Left lobe of liver (tissue), 2 donors: ENCODE results near the gene KCNQ5. TPM values are rescaled to one million over a fixed set of nuclear protein-coding genes. Genes with fewer than 3 reads are reported as not detected.
A peak's percentile ranks its signal among the peaks of the same experiment; 100 is the strongest.

Source experiments
- ATAC-seq: fragments of 200-7000 bp; cut with Tn5 transposase; one replicate; pipeline ENCODE4 v1.9.1; 2020; ENCODE audit warnings: mild to moderate bottlenecking, moderate library complexity
- DNase-seq: peaks from one replicate; pipeline ENCODE4 v3.0.0-alpha.2; 2020; ENCODE audit warnings: low spot score
- total RNA-seq: library from RNA; stranded (reverse); gene quantifications from one replicate; pipeline ENCODE4 v1.2.1, GENCODE V29; 2021
- donor health status: DM: no; HTN: no; CAD: no; lungs with moderate emphysema.
- donor health status: DM: no; HTN: yes; CAD: no.

KCNQ5 gene
- total RNA-seq, 1 donor from 2014 or later, result not detected

DNA sequence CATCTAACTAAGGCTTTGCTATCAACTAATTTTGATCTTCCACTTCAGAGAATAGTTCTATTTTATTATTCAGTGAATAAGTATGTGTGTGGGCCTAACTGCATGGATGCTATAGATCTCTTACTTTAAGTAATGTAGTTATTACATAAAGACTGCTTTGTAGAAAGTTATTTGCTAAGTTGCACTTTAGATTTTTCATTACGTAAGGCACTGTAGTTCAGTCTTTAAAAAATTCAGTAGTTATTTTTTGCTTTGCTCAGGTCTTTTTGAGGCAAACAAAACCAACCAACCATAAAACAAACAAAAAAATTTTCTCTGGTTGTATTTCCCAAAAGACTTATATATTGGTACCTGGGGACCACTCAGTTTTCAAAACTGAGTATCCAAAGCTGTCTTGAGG, 53.0 kb downstream of the KCNQ5 start:
- ATAC-seq, result no peak
- no peak for DNase-seq

DNA sequence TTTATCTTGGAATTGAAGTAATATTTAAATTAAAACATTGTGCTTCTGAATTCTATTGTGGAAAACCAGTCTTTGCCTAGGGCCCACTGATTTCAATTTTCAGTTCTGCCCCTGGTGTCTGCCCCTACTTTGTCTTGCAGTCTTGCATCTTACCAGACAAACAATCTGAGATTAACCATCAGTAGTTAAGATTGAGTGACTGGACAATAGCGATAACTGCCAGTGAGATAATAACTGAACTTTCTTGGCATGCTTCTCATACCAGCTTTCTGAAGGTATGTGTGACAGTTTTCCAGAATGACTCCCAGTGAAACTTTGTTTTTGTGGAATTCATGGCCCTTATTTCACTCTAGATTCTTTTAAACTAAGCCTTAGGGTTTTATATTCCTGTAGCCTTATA, 53.5 kb downstream of the KCNQ5 start:
- DNase-seq (no peak), ATAC-seq (no peak)

DNA sequence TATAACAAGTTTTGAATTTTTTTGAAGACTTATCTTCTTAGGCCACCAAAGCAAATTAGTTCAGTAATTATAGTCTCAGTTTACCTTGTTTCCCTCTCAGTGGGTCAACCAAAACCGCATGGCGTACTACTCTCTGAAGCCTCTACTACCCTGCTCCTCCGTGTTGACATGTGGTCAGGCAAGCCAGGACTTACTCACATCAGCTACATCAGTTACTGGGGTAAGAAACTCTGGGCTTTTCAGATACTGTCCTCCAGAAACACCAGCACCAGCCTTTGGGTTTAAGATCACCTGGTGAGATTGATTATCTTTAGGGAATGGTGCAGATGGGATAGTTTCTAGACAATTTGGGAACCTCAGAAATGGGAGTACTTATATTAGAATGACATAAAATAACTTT, 55.1 kb downstream of the KCNQ5 start:
- ATAC-seq (no peak), DNase-seq (no peak)

DNA sequence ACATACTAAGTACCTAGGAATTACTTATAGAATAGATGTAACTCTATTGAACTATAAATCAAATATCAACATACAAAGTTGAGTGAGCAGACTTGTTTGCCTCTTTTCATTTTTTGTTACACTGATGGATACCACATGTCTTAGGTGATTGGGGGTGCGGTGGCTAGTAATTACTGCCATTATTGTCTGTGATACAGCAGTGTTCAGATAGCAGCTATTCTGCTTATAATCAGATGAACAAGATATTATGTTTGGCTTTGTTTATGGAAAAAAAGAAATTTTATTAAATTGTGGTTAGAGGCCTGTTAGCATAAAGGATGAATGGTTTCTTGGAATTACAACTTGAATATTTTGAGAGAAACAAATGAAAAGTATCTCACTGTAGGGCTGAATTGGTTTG, 55.9 kb downstream of the KCNQ5 start:
- ATAC-seq (no peak), DNase-seq (no peak)

DNA sequence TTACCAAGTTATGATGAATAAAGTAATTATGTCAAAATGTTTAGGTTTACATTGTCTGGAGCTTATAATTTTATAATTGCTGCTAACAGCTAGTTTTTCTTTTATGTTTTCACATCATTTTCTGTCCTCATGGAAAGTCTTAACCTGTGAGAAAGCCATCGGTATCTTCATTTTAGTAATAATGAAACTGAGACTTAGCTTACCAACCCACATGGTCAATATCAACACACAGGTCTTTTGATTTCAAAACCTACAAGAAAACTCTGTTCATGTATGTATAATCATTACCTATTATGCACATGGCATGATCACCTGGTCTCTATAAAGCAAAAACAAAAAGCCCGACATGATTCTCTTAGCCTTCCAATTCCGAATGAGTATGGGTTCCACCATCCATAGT, 61.9 kb downstream of the KCNQ5 start:
- DNase-seq (no peak), ATAC-seq (no peak)

DNA sequence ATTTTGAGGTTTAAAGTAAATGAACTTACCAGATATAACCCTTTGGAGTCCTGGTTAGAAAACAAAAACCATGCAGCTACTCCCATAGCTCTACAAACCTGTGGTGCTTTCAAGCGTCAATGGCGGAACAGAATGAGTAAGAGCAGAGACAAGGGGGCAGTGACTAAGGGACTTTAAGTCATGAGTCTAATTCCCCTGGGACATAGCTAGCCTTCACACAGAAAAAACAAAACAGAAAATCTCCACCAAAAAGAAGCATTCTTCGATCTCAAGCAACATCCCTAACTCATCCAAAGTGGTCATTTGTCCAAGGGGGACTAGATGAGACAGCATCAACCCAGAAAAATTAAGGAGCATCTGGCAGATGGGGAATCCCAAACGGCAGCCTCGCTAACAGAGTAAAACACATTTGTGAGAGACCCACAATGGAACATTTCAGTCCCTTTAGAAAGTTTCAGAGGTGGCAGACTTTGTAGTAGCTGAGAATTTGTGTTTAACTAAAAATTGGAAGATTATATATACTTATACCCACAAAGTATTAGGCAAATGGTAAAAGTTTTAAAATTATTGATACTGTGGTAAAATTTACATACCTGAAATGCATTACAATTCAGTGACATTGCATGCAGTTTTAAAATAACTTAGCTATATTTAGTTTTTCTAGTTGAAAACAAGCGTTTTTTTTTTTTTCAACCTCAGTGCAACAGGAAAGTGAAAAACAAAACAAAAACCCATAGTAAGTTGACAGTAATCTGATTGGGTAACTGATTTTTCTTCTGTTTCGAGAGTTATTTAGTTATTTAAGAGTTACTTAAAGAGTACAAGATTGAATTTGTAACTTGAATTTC, 67.5 kb downstream of the KCNQ5 start:
- DNase-seq (no peak), ATAC-seq (no peak)

DNA sequence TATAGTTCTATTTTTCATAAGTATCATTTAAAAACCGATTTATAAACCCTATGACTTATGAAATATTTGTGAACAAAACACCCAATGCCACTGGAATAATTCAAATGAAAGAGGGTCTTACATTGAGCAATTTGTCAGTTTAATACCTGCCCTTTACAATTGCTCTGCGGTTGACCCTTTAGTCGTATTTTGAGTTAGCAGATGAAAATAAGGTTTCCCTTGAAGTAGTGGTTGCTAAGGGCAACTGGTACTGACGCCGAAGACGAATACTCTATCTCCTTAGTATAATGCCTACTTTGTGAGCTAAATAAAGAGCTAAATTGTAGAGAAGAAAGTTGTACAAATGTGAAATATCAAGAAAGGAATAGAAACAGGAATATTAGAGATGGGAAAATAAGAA, 69.4 kb downstream of the KCNQ5 start:
- ATAC-seq, result no peak
- DNase-seq, result no peak

DNA sequence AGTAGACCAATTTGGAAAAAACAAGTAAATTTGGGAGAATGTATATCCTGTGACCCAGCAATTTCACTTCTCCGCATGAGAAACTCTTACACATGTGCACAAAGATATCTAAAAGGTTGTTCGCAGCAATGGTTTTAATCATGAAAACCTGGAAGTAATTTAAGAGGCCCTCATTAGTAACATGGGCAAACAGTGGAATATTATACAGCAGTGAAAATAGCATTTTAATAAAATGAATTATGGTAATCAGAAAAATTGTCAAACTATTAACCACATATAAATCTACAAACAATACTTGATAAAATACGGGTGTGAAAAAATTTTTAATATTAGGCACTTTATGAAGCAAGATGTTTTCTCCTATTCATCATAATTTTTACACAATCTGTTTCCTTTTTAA, 74.2 kb downstream of the KCNQ5 start:
- DNase-seq (no peak), ATAC-seq (no peak)

DNA sequence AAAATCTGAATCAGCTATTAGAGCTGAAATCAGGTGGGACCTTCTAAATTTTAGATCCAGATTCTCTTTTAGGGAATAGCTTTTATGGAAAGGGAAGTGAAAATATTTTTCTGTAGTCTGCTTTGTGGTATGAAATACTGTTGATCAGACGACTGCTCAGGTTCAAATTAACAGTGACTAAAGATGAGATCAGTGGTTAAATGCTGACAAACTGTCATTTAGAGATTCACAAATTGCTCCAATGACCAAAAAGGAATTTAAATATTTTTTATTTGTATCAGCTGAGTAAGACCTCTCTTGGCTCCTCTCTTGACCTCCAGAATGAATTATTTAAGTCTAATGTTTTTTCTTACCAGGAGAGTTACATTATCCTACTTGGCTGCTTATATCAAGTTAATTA, 77.3 kb downstream of the KCNQ5 start:
- ATAC-seq, result no peak
- DNase-seq, result no peak

DNA sequence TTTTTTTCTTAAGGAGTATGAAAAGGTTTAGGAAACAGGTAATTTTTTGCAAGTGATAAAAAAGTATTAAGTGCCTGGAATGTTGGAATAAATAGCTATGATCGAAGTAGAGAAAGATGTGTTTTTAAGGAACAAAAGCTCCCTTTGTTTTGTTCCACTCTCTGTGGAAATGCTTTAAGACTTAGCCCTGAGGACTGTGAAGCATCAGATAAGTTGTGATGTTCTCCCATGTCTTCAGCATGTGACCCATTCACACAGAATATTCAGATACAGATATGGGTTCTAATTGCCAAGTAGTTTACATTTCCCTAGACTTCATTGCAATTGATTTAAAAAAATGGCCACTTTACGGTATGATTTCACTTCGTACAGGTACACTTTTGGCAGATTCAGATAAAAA, 80.6 kb downstream of the KCNQ5 start:
- ATAC-seq (no peak), DNase-seq (no peak)

DNA sequence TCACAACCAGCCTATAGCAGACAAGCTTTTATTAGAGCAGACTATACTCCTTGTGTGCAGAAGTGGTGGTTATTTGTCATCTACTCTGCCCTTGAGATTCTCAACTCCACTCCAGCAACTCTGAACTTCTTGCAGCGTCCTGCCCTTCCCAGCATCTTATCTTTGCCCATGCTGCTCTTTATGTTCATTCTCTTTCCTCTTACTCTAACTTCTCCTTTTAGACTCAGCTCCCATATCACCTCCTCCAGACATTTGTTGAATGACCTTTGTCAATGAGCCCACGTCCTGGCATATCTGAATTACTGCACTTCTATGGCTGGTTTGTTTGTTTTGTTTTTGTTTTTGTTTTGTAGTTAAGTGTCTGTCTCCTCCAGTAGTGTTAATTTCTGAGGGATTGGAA, 81.2 kb downstream of the KCNQ5 start:
- no peak for ATAC-seq
- no peak for DNase-seq

DNA sequence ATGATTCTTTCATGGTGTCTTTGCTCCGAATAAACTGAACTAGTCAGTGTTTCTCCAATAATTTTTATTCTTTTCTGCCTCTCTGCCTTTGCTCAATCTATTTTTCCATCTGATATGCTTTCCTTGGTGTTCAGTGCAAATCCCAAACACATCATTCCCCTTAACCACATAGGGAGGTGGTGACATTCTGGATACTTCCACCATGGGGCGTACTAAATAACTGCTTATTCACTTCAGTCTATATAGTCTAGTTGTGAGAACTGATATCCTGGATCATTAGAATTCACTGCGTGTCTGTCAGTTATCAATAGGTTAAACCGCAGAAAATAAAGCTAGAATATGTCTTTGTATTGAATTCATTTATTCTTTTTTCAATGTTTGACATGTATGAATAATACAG, 83.1 kb downstream of the KCNQ5 start:
- ATAC-seq, result peak; percentile 55

DNA sequence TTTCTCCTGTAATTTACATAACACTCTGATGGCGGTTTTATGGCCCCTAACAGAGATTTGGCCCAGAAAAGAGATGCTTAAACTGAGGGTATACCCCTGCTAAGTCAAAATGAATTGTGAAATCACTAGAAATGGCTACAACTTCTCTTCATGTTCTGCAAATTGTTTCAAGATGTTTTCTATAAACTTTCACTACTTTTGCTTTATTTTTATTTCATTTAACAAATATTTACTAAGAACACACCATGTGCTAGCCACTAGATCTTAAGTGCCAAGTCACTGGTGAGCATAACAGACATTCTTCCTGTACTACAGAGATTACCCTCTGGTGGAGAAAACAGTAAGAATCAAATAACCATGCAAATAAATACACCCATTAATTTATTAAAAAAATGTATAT, 87.6 kb downstream of the KCNQ5 start:
- DNase-seq (no peak), ATAC-seq (no peak)

More for the DNA sequence above, 83.1 kb downstream of the KCNQ5 start:
- no peak for DNase-seq

DNA sequence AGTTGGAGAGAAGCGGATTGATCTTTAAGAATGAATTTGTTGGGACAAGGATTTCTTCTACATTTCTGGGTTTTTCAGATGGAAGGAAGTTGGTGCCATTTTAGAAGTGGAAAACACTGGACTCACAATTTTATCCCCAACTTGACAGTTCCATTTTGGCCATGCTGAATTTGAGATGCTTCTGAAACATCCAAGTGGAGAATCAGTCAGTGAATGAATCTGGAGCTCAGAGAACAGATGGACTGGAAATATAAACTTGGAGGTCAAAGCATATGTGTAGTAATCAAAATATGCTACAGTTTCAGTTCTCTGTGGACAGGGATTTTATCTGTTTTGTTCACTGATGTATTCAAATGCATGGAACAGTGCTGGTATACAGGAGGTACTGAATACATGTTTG, 89.9 kb downstream of the KCNQ5 start:
- DNase-seq, result no peak

DNA sequence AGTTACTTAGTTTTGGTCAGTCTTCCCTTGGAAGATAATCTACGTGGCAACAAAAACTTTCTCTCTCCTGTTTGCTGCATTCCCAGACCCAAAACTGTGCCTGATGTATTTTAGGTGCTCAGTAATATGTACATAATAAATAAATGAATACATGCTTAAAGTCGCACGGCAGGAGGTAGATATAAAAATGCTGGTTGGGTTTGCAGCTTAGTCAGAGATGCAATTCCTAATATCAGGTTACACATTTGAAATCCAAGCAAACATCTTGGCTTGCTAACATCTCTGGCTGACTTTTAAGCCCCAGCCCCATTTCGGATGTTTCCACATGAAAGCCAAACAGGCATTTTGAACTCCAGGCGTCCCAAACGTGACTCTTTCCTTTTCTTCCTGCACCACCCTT, 91.0 kb downstream of the KCNQ5 start:
- DNase-seq, result no peak
- ATAC-seq, result no peak

More for the DNA sequence above, 89.9 kb downstream of the KCNQ5 start:
- ATAC-seq, result no peak

DNA sequence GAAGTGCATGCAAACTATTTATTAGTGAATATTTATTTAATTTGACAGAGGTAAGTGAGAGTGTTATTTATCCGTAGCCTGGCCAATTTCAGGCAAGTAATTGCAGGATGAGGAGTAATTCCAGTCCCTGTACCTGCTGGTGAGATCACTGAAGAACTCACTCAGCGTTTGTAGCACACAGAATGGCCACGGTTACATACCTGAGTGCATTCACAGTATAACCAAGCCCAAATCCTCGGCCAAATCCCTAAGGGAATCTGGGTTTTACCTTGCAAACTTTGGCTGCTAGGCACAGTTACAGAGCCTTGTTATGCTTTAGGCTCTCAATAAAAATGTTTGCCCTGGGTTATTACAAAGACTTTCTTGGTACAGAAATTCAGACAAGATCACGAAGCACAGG, 93.3 kb downstream of the KCNQ5 start:
- DNase-seq (no peak), ATAC-seq (no peak)

DNA sequence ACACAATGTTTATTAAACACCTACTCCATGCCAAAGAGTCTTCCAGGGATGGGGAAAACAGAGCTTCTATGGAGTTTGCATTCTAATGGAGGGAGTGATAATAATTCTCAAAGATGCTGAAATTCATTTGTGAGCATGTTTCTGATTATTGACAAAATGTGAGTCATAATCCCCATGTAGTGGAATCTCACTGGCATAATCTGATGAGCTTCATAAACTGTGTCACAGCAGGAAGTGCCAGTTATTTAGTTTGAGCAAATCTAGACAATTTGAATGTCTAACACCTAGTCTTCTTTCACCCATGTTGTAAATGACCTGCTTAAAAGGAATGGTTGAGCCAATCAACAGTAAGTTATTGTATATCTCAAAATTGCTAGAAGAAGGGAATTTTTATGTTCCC, 95.1 kb downstream of the KCNQ5 start:
- ATAC-seq, result no peak
- DNase-seq, result no peak

DNA sequence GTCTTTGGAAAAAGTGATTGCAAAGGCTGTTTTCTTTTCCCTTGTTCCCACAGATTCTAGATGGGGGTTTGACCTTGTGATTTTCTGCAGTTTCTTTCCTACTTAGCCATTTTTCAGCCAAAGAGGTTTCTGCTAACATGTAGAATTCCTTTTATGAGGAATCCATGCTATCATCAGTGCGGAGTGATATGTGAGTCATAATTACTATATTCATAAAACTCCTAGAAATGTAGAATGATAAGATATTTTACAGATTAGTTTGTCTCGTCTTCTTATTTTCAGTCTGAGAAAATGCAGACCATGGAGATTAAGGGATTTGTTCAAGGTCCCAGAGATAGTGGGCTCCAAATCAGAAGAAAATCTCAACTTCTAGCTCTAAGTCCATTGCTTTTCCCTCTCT, 98.6 kb downstream of the KCNQ5 start:
- ATAC-seq (no peak), DNase-seq (no peak)

DNA sequence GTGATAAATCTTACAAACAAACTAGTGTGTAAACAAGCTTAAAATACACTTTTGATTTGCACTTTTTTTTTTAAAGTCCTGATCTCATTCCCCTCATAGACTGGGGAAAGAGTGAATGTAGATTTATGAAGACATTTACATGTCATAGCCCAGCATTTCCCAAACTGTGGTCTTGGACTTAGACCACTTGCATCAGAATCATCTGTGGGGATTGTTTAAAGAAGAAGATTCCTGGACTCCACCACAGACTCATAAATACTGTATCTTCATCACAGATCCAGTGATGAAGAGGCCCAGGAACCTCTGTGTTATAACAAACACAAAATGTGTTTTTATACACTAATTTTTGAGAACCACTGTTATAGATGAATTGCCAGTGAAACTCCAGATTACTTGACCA, 99.5 kb downstream of the KCNQ5 start:
- no peak for ATAC-seq
- no peak for DNase-seq

DNA sequence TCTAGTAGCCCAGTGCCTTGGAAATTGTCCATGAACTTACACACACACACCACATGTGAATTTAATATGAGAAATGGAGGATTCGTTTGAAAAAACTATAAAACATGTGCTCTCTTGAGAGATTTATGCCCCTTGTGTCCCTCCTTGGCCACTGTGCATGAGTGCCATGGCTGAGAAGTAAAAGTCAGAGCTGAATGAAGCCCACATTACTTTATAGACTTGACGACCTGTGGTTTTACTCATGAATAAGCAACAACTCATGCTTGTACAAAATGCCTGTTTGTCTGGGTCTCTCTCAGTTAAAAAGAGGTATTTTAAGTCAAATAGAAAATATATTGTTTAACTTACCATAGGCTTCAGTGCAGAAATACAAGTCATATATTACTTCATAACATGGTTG, 102.7 kb downstream of the KCNQ5 start:
- DNase-seq, result no peak
- ATAC-seq, result no peak

DNA sequence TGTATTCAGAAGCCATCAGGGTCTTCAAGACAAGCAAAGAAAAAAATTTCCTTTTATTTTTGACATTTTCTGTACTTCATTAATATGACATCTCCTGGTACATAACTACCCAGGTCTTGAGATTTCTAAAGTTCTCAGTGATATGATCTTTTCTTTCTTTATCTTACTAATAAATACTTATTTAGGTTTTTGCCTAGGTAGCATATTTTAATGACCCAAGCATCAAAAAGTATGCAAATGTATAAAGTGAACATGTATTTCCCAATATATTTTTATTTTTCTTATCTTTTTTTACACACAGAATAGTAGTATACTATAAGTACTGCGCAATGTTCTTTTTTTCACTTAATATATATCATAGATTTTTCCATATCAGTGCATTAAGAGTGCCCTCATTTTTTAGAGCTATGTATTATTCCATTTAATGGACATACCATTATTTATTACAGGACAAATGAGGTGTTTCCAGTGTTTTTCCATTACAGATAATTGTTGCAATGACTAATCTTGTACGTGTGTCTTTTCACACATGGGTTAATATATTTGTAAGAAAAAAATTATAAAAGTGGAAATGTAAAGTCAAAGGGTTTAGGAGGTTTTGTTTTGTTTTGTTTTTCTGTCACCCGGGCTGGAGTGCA, 107.0 kb downstream of the KCNQ5 start:
- DNase-seq, result no peak
- no peak for ATAC-seq

DNA sequence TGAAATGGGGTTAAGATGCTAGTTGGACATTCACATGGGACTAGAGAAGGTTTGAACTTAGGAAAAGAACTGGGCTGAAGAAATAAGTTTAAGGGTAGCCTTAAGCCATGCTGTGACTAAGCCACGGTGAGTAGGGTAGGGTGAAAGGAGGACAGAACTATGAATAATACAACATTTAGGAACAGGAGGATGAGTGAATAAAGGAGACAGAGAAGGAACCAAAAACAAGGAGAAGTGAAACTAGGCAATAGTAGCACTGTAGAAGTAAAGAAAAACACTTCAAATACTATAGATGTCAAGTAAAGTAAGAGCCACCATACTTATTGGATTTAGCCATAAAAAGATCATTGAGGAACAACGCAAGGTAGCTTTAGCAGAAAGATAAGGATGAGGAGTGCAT, 111.2 kb downstream of the KCNQ5 start:
- ATAC-seq (no peak), DNase-seq (no peak)

DNA sequence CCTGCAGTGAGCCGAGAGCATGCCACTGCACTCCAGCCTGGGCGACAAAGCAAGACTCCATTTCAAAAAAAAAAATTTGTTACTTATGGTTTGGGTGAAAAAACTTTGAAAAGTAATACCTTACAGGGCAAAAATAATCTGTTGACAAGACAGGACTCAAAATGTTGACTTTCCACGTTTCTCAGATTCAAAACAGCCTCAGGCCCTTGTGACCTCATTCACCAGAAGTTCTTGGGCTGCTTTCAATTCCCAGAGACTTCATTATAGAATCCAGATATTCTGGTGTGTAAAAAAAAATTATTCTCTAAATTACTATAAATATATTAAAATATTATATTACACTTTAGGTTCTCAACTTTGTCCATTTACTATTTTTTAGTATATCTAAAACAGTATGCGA, 116.2 kb downstream of the KCNQ5 start:
- DNase-seq (no peak), ATAC-seq (no peak)
